GM12878 (cell line): ENCODE results near the gene GPR171. TPM values are rescaled to one million over a fixed set of nuclear protein-coding genes. Genes with fewer than 3 reads are reported as not detected.

Experiments used
- ATAC-seq: fragments of 200-7000 bp; cut with Tn5 transposase; 3 replicates; pipeline ENCODE4 v1.9.1; 2020; ENCODE audit warnings: mild to moderate bottlenecking, moderate library complexity
- BruUV-seq: library from RNA; stranded (reverse); fragments of 400-500 nt; replicated peaks from 2 replicates; lab custom pipeline; 2021; lab: Mats Ljungman, UMichigan
- CTCF ChIA-PET: fragments of 300-600 bp; sonication (Branson Sonifier 250); formaldehyde crosslinking; extraction: SDS; loops from one replicate; lab custom pipeline; 2021; ENCODE audit warnings: inconsistent platforms; lab: Yijun Ruan, JAX
- POLR2A ChIA-PET: fragments of 350-600 bp; formaldehyde crosslinking; extraction: SDS; loops from one replicate; lab custom pipeline; 2021; ENCODE audit warnings: inconsistent platforms; lab: Charles Lee
- RAD21 ChIA-PET: fragments of 300-600 bp; sonication (Branson Sonifier 250); formaldehyde crosslinking; loops from one replicate; lab custom pipeline; 2023; ENCODE audit warnings: antibody characterized with exemption; ENCODE audit not compliant: unreplicated experiment; lab: Charles Lee
- SMC1A ChIA-PET: fragments of 300-600 bp; sonication (Branson Sonifier 250); formaldehyde crosslinking; loops from one replicate; lab custom pipeline; 2023; ENCODE audit not compliant: unreplicated experiment, uncharacterized antibody; lab: Charles Lee
- DNase-seq: peaks from one replicate; pipeline ENCODE4 v3.0.0-alpha.2; 2011; ENCODE audit warnings: low read depth, low spot score
- FAIRE-seq: peaks from 3 replicates; lab custom pipeline; 2011; peaks lifted over from hg19 to GRCh38; lab: Jason Lieb, UNC
- H2AFZ ChIP-seq: 2 replicates; pipeline ENCODE4 v1.6.0; 2011; ENCODE audit warnings: low read depth, low read length, control low read depth; ENCODE audit not compliant: control insufficient read depth
- H3K27ac ChIP-seq: 2 replicates; pipeline ENCODE4 v1.5.1; 2011; ENCODE audit warnings: control low read depth; ENCODE audit not compliant: control insufficient read depth, insufficient read depth
- H3K27me3 ChIP-seq, 2 experiments: replicated peaks in 1 of 2; 2 replicates each; pipeline versions ENCODE4 v1.6.0 to v1.6.1; 2011; ENCODE audit warnings: low read length in 1 of 2; ENCODE audit not compliant: control insufficient read depth in 2 of 2, insufficient read depth in 2 of 2
- H3K36me3 ChIP-seq, 2 experiments: 2 replicates each; pipeline ENCODE4 v1.5.1; 2011; ENCODE audit warnings: low read length in 1 of 2; ENCODE audit not compliant: control insufficient read depth in 2 of 2, insufficient read depth in 2 of 2
- H3K4me1 ChIP-seq: 2 replicates; pipeline ENCODE4 v1.6.1; 2011; ENCODE audit warnings: mild to moderate bottlenecking, low read length, moderate library complexity, mixed read lengths; ENCODE audit not compliant: control insufficient read depth, insufficient read depth
- H3K4me2 ChIP-seq: 2 replicates; pipeline ENCODE4 v1.6.0; 2011; ENCODE audit warnings: control low read depth; ENCODE audit not compliant: control insufficient read depth, insufficient read depth
- H3K4me3 ChIP-seq: fragments of 200-600 bp; sonication (generic); 2 replicates; pipeline ENCODE4 v1.5.1; 2016
- H3K79me2 ChIP-seq: 2 replicates; pipeline ENCODE4 v1.6.0; 2011; ENCODE audit warnings: low read length; ENCODE audit not compliant: control insufficient read depth, insufficient read depth
- H3K9ac ChIP-seq: 2 replicates; pipeline ENCODE4 v1.8.0; 2011; ENCODE audit warnings: low read length, control low read depth, mixed read lengths; ENCODE audit not compliant: control insufficient read depth, insufficient read depth
- H3K9me3 ChIP-seq: replicated peaks from 3 replicates; pipeline ENCODE4 v1.5.1; 2011; ENCODE audit warnings: mild to moderate bottlenecking, low read length; ENCODE audit not compliant: control insufficient read depth, insufficient read depth
- H4K20me1 ChIP-seq: 2 replicates; pipeline ENCODE4 v1.6.0; 2011; ENCODE audit not compliant: control insufficient read depth, insufficient read depth
- CBX5 ChIP-seq: sonication (generic); IDR thresholded peaks from 2 replicates; pipeline ENCODE4 v1.6.1; 2016; ENCODE audit warnings: low read depth, moderate library complexity, mild to moderate bottlenecking, inconsistent platforms
- FOS ChIP-seq: IDR thresholded peaks from 3 replicates; pipeline ENCODE4 v1.6.1; 2011; ENCODE audit warnings: borderline replicate concordance; ENCODE audit not compliant: insufficient read length; ENCODE audit errors: extremely low read depth
- POLR2AphosphoS5 ChIP-seq: IDR thresholded peaks from 2 replicates; pipeline ENCODE4 v1.6.1; 2011; ENCODE audit warnings: mild to moderate bottlenecking, low read length, inconsistent platforms
- RAD51 ChIP-seq: fragments of 450-650 bp; IDR thresholded peaks from 2 replicates; pipeline ENCODE4 v1.6.1; 2016; ENCODE audit warnings: moderate library complexity, mild to moderate bottlenecking, inconsistent platforms
- WGBS: methylation state at CpG from one replicate; pipeline ENCODE4 v1.1.6; 2016; ENCODE audit warnings: low lambda C conversion rate; ENCODE audit not compliant: insufficient replicate concordance, insufficient coverage; ENCODE audit errors: missing lambda C conversion rate; 5-methylcytosine and 5-hydroxymethylcytosine counted together
- in situ Hi-C: fragments of 300-500 bp; cut with MboI; formaldehyde crosslinking; loops from 9 replicates; pipeline ENCODE4 v1.14.3; 2018; ENCODE audit warnings: mixed read lengths
- intact Hi-C: fragments of 100-400 bp; cut with micrococcal nuclease; formaldehyde crosslinking; loops from one replicate; pipeline ENCODE4 v1.14.2; 2022; ENCODE audit not compliant: unreplicated experiment
- polyA plus RNA-seq, 11 experiments: library from polyadenylated mRNA; depleted of rRNA in 4 of 11; unstranded in 6 of 11; stranded (reverse) in 5 of 11; fragments of >200 nt; fragmentation: Nextera tagmentation in 4 of 11; fragmentation: Illumina TruSeq in 1 of 11; extraction: Ambion mirVana in 4 of 11; extraction: Trizol in 1 of 11; gene quantifications; 1 replicate in 1 of 11; 2 replicates in 10 of 11; pipeline versions ENCODE4 v1.2.1 to v1.2.3, GENCODE V29; 2011 to 2016; ENCODE audit warnings: inconsistent platforms in 2 of 11, missing spikeins in 2 of 11, low read depth in 1 of 11
- total RNA-seq, 4 experiments: library from RNA; depleted of rRNA in 3 of 4; stranded (reverse); fragments of >200 nt in 3 of 4; fragmentation: Illumina TruSeq in 1 of 4; extraction: Trizol in 1 of 4; gene quantifications; 2 replicates each; pipeline versions ENCODE4 v1.2.1 to v1.2.3, GENCODE V29; 2013 to 2021
- TF ChIP-seq, protein P1 (sequence below): fragments of 450-650 bp; IDR thresholded peaks from 2 replicates; pipeline ENCODE4 v1.6.1; 2017; ENCODE audit warnings: mild to moderate bottlenecking, moderate library complexity

Gene GPR171
- total and polyA plus RNA-seq, 10 of the 15 experiments (the other 5 are each of a cell fraction or from before 2014, with no cell fraction given) = 0.05 to 0.07 TPM; not detected in 8

DNA sequence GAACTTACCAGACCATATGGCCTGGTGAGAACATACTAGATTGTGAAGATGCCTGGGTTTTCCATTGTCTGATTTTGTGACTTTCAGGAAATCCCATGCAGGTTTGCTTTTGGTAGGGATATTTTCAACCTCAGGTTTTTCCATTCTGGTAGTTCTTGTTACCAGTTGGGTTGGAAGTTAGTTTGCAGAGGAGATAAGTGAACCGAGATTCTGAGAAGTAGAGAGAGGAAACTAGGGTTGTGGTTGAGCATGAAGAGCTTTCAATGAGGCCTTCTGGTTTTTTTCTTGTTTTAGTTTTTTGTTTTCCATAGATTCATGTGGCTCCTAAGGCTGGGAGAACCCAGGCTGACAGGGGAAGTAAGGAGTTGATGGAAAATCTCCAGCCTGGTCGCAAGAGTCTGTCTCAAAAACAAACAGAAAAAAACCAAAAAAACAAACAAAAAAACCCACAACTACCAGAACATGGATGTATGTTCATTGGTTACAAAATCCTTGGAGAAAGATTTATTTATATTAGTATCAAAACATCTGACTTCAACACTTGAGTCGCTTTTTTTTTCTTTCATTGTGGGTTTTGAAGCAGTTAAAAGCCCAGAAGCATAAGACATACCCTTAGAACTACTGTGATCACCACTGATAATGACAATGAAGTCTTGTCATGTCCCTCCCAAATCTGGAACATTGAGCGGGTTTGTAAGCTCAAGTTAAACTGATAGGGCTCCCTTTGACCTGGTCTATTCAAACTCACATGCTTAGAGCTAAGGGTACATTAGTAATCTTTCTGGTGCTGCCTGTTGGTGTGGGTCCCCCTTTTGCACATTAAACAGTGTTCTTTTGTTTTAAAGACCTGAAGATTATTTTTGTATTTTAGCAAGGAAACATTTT is 3.2 kb downstream of the GPR171 start:
- intact Hi-C loops = no loop called here
- in situ Hi-C loops = no loop called here
- Histone ChIP-seq H3K9ac (no peak overlapping the region), H3K36me3 (no peaks in the 10 kb centered on the region), H3K4me3 (no peak overlapping the region), H3K4me1 (no peaks in the 10 kb centered on the region; the same call in 1 of the 2 replicates), H3K79me2 (no peaks in the 10 kb centered on the region), H4K20me1 (no peaks in the 10 kb centered on the region), H3K9me3 (no peaks in the 10 kb centered on the region), H2AFZ (no peak overlapping the region), H3K4me2 (no peak overlapping the region), H3K27ac (no peak overlapping the region), H3K27me3 (no peaks in the 10 kb centered on the region; a peak in 1 of 4 replicates)
- RAD21 ChIA-PET = interaction anchor here (1.5 kb wide), 1 partner anchor 32 kb away, joined by 7 read pairs; no protein-coding TSS in a partner anchor
- TF ChIP-seq CBX5 (no peak), FOS (no peak), RAD51 (no peak), POLR2AphosphoS5 (no peak)
- TF ChIP-seq, protein P1, sequence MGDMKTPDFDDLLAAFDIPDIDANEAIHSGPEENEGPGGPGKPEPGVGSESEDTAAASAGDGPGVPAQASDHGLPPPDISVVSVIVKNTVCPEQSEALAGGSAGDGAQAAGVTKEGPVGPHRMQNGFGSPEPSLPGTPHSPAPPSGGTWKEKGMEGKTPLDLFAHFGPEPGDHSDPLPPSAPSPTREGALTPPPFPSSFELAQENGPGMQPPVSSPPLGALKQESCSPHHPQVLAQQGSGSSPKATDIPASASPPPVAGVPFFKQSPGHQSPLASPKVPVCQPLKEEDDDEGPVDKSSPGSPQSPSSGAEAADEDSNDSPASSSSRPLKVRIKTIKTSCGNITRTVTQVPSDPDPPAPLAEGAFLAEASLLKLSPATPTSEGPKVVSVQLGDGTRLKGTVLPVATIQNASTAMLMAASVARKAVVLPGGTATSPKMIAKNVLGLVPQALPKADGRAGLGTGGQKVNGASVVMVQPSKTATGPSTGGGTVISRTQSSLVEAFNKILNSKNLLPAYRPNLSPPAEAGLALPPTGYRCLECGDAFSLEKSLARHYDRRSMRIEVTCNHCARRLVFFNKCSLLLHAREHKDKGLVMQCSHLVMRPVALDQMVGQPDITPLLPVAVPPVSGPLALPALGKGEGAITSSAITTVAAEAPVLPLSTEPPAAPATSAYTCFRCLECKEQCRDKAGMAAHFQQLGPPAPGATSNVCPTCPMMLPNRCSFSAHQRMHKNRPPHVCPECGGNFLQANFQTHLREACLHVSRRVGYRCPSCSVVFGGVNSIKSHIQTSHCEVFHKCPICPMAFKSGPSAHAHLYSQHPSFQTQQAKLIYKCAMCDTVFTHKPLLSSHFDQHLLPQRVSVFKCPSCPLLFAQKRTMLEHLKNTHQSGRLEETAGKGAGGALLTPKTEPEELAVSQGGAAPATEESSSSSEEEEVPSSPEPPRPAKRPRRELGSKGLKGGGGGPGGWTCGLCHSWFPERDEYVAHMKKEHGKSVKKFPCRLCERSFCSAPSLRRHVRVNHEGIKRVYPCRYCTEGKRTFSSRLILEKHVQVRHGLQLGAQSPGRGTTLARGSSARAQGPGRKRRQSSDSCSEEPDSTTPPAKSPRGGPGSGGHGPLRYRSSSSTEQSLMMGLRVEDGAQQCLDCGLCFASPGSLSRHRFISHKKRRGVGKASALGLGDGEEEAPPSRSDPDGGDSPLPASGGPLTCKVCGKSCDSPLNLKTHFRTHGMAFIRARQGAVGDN = no peak
- POLR2A ChIA-PET = no interaction called here
- CTCF ChIA-PET = interaction anchor here (2.9 kb wide), 1 partner anchor 28 kb away, joined by 10 read pairs; no protein-coding TSS in a partner anchor
- 16% methylated on average over 4 of the region's 4 CpGs for WGBS
- no TSS peak for BruUV-seq
- ATAC-seq (no peak), DNase-seq (no peak), FAIRE-seq (no peak)
- SMC1A ChIA-PET = interaction anchor here (0.6 to 4.2 kb wide), 3 partner anchors 11 to 29 kb away, joined by 3 to 22 read pairs (median 7); no protein-coding TSS in a partner anchor
